HEK293 (cell line): ENCODE measurements around the gene LRIG3.

ENCODE experiments used
- OVOL3 ChIP-seq: fragments of 450-650 bp; formaldehyde crosslinking; IDR thresholded peaks from 2 replicates; pipeline ENCODE4 v1.5.1; 2016; ENCODE audit warnings: missing biosample characterization, missing genetic modification characterization
- ZNF324 ChIP-seq: fragments of 450-650 bp; formaldehyde crosslinking; IDR thresholded peaks from 2 replicates; pipeline ENCODE4 v1.5.1; 2016; ENCODE audit warnings: missing biosample characterization, missing genetic modification characterization
- ZNF501 ChIP-seq: fragments of 450-650 bp; formaldehyde crosslinking; IDR thresholded peaks from 2 replicates; pipeline ENCODE4 v1.5.1; 2016; ENCODE audit warnings: missing biosample characterization, missing genetic modification characterization
- ZNF629 ChIP-seq: fragments of 450-650 bp; formaldehyde crosslinking; IDR thresholded peaks from 2 replicates; pipeline ENCODE4 v1.5.1; 2017; ENCODE audit warnings: missing biosample characterization, missing genetic modification characterization
- ZNF670 ChIP-seq: fragments of 450-650 bp; formaldehyde crosslinking; IDR thresholded peaks from 2 replicates; pipeline ENCODE4 v1.5.1; 2016; ENCODE audit warnings: missing biosample characterization, missing genetic modification characterization, low read depth
- TF ChIP-seq, protein P1 (sequence below): fragments of 450-650 bp; formaldehyde crosslinking; IDR thresholded peaks from 2 replicates; pipeline ENCODE4 v1.5.1; 2016; ENCODE audit warnings: missing biosample characterization, missing genetic modification characterization
- TF ChIP-seq, protein P2 (sequence below): fragments of 450-650 bp; formaldehyde crosslinking; IDR thresholded peaks from 2 replicates; pipeline ENCODE4 v1.5.1; 2017; ENCODE audit warnings: missing biosample characterization, missing genetic modification characterization

- TF ChIP-seq ZNF501 (tag by site-specific recombination): no peak
- TF ChIP-seq ZNF324 (tag by site-specific recombination): no peak
- no peak for TF ChIP-seq ZNF629 (tag by site-specific recombination)
- no peak for TF ChIP-seq OVOL3 (tag by site-specific recombination)
- TF ChIP-seq, protein P1, sequence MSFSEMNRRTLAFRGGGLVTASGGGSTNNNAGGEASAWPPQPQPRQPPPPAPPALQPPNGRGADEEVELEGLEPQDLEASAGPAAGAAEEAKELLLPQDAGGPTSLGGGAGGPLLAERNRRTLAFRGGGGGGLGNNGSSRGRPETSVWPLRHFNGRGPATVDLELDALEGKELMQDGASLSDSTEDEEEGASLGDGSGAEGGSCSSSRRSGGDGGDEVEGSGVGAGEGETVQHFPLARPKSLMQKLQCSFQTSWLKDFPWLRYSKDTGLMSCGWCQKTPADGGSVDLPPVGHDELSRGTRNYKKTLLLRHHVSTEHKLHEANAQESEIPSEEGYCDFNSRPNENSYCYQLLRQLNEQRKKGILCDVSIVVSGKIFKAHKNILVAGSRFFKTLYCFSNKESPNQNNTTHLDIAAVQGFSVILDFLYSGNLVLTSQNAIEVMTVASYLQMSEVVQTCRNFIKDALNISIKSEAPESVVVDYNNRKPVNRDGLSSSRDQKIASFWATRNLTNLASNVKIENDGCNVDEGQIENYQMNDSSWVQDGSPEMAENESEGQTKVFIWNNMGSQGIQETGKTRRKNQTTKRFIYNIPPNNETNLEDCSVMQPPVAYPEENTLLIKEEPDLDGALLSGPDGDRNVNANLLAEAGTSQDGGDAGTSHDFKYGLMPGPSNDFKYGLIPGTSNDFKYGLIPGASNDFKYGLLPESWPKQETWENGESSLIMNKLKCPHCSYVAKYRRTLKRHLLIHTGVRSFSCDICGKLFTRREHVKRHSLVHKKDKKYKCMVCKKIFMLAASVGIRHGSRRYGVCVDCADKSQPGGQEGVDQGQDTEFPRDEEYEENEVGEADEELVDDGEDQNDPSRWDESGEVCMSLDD (tag by site-specific recombination): no peak
- TF ChIP-seq, protein P2, sequence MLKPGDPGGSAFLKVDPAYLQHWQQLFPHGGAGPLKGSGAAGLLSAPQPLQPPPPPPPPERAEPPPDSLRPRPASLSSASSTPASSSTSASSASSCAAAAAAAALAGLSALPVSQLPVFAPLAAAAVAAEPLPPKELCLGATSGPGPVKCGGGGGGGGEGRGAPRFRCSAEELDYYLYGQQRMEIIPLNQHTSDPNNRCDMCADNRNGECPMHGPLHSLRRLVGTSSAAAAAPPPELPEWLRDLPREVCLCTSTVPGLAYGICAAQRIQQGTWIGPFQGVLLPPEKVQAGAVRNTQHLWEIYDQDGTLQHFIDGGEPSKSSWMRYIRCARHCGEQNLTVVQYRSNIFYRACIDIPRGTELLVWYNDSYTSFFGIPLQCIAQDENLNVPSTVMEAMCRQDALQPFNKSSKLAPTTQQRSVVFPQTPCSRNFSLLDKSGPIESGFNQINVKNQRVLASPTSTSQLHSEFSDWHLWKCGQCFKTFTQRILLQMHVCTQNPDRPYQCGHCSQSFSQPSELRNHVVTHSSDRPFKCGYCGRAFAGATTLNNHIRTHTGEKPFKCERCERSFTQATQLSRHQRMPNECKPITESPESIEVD: no peak
- no peak for TF ChIP-seq ZNF670
Observed at GRCh38 chr12:58923781-58924180, 3.5 kb upstream of the LRIG3 start.
